ENCODE measurements around the gene MBOAT2.

GRCh38 chr2:8833853-8834252 lies 169.6 kb downstream of the MBOAT2 start:
- no peak for TF ChIP-seq CTCF (optimal IDR thresholded peaks at IDR 0.05 in 1 of 3, IDR thresholded peaks at IDR 0.05 in 1 of 3, conservative IDR thresholded peaks at IDR 0.05 in 1 of 3; ENCODE audit: extremely low read depth in 1 of 3, insufficient read depth in 2 of 3, low read length in 3 of 3)
- no peak for TF ChIP-seq EZH2 (IDR thresholded peaks at IDR 0.05; ENCODE audit: low read length)

All from keratinocyte (primary cell).